ENCODE results near the gene HIVEP3.

The HIVEP3 gene

GRCh38 chr1:41920658-41921057 is 1.9 kb upstream of the HIVEP3 start:
- TF ChIP-seq NFIC (IDR thresholded peaks at IDR 0.05) = no peak
- TF ChIP-seq FOXM1 (IDR thresholded peaks at IDR 0.05; ENCODE audit: borderline replicate concordance, low read depth) = no peak
- TF ChIP-seq RAD21 (IDR thresholded peaks at IDR 0.05; ENCODE audit: low read depth) = no peak
- no peak for TF ChIP-seq EGR1 (IDR thresholded peaks at IDR 0.05)
- TF ChIP-seq USF1 (IDR thresholded peaks at IDR 0.05) = no peak

- no peak for TF ChIP-seq RAD21 (IDR thresholded peaks at IDR 0.05; ENCODE audit: low read depth)
- 0 out of 2 replicates have a peak, but pooled peaks have one; percentile 27 for TF ChIP-seq ZBTB7A (IDR thresholded peaks at IDR 0.05; ENCODE audit: low read depth)
Observed at GRCh38 chr1:41919764-41920397, 1.2 kb upstream of the HIVEP3 start.

DNA sequence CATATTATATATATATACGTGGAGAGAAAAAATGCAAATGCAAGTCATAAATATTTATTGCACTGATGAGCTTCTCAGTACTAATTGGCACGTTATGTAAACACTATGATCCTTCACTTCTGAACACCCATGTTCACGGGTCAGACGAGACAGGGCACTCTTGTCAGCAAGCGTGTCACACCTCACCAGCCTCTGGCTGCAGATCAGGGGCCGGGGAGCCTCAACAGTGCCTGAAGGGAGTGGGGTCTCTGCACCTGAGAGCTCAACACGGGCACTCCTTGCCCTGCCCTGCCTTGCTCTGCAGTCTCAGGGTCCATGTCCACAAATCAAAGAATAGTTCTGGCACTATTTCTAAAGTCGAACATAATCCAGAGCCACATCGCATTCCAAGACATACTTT is 409 bp upstream of the HIVEP3 start:
- TF ChIP-seq FOXM1 (IDR thresholded peaks at IDR 0.05; ENCODE audit: borderline replicate concordance, low read depth) (no peak), TCF12 (IDR thresholded peaks at IDR 0.05; ENCODE audit: low read depth) (no peak), USF1 (IDR thresholded peaks at IDR 0.05) (no peak), YY1 (IDR thresholded peaks at IDR 0.05; ENCODE audit: low read depth) (no peak), CREB1 (IDR thresholded peaks at IDR 0.05; ENCODE audit: low read depth) (no peak), NFIC (IDR thresholded peaks at IDR 0.05) (no peak), TAF1 (IDR thresholded peaks at IDR 0.05; ENCODE audit: low read depth) (no peak), RAD21 (IDR thresholded peaks at IDR 0.05; ENCODE audit: low read depth) (no peak), CEBPB (IDR thresholded peaks at IDR 0.05) (no peak)

- TF ChIP-seq TAF1 (IDR thresholded peaks at IDR 0.05; ENCODE audit: low read depth) (no peak), RAD21 (IDR thresholded peaks at IDR 0.05; ENCODE audit: low read depth) (no peak), NFIC (IDR thresholded peaks at IDR 0.05) (no peak), CEBPB (IDR thresholded peaks at IDR 0.05) (no peak), YY1 (IDR thresholded peaks at IDR 0.05; ENCODE audit: low read depth) (no peak), MAX (IDR thresholded peaks at IDR 0.05) (0 out of 2 replicates have a peak, but pooled peaks have one; percentile 13)
Observed at GRCh38 chr1:41917835-41918449, 780 bp downstream of the HIVEP3 start.

DNA sequence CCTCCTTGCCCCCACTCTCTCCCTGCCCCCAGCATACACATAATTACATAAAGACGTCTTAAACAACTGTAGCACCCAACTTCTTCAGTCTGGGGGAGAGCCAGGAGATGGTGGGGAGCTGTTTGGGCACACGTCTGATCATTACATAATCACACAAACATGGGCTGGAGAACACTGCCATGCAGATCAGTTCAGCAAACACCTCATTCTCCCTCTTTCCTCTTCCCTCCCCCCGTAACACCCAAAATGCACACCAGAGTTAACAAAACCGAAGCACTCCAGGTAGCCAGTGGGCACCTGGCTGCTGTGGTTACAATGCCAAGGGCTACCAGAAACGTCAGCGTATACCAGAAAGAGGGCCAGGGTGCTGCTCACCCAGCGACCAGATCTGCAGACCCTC is 1.6 kb downstream of the HIVEP3 start:
- TF ChIP-seq YY1 (IDR thresholded peaks at IDR 0.05; ENCODE audit: low read depth) (no peak), FOXM1 (IDR thresholded peaks at IDR 0.05; ENCODE audit: borderline replicate concordance, low read depth) (no peak), TCF12 (IDR thresholded peaks at IDR 0.05; ENCODE audit: low read depth) (no peak), ZBTB7A (IDR thresholded peaks at IDR 0.05; ENCODE audit: low read depth) (no peak), CREB1 (IDR thresholded peaks at IDR 0.05; ENCODE audit: low read depth) (no peak), EP300 (IDR thresholded peaks at IDR 0.05; ENCODE audit: borderline replicate concordance) (no peak), EGR1 (IDR thresholded peaks at IDR 0.05) (no peak), NFIC (IDR thresholded peaks at IDR 0.05) (no peak), TAF1 (IDR thresholded peaks at IDR 0.05; ENCODE audit: low read depth) (no peak), REST (IDR thresholded peaks at IDR 0.05; ENCODE audit: low read depth) (no peak), CEBPB (IDR thresholded peaks at IDR 0.05) (no peak)

DNA sequence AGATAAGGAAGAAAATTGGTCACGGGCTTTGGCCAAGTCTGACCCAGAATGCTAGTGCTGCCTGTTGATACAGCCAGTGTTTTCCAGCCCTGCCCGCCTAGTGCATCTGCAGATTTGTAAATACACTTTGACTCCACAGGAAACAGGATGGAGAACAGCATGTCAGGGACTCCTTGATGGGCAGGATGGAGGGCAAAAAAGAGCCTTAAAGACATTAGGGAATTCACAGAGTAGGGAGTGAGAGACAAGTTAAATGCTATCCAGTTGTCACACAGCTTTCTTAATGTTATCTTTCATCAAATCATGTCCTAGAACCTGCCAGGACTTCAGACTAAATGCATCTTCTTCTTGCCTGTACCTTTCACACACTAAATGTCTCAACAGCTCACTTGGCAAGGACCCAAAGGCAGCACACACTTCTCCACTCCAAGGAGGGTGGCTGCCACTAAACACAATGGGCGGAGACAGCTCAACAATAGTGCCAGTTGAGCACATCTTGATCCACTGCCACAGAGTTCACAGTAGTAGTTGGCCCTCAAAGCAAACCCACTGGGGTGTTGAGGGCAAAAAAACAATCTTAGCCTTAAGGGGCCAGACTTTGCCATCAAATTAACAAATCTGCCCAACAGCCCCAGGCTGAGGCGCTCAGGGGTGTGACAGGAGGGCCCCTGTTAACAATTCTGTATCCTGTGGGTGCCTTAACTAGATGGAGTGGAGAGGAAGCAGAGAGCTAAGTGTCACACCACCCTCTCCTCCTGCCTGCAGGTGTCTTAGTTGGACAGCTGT is 2.7 kb downstream of the HIVEP3 start:
- TF ChIP-seq RAD21 (IDR thresholded peaks at IDR 0.05; ENCODE audit: low read depth) (no peak), ZBTB7A (IDR thresholded peaks at IDR 0.05; ENCODE audit: low read depth) (no peak), CREB1 (IDR thresholded peaks at IDR 0.05; ENCODE audit: low read depth) (no peak), TEAD4 (IDR thresholded peaks at IDR 0.05) (no peak), EGR1 (IDR thresholded peaks at IDR 0.05) (no peak), EP300 (IDR thresholded peaks at IDR 0.05; ENCODE audit: borderline replicate concordance) (no peak), CEBPB (IDR thresholded peaks at IDR 0.05) (no peak), YY1 (IDR thresholded peaks at IDR 0.05; ENCODE audit: low read depth) (no peak), TAF1 (IDR thresholded peaks at IDR 0.05; ENCODE audit: low read depth) (no peak), NFIC (IDR thresholded peaks at IDR 0.05) (no peak), USF1 (IDR thresholded peaks at IDR 0.05) (no peak), TCF12 (IDR thresholded peaks at IDR 0.05; ENCODE audit: low read depth) (no peak), REST (IDR thresholded peaks at IDR 0.05; ENCODE audit: low read depth) (no peak), MAX (IDR thresholded peaks at IDR 0.05) (no peak), FOXM1 (IDR thresholded peaks at IDR 0.05; ENCODE audit: borderline replicate concordance, low read depth) (no peak)
